ENCODE results near the gene SNX18. TPM values are rescaled to one million over a fixed set of nuclear protein-coding genes. Genes with fewer than 3 reads are reported as not detected.

Gene SNX18
- total and polyA plus RNA-seq, 2 of the 8 experiments (the other 6 are each of a cell fraction or from before 2014, with no cell fraction given) = 5.8 to 17.7 TPM

GRCh38 chr5:54517174-54517511 lies 416 bp upstream of the SNX18 start:
- Histone ChIP-seq H2AK5ac (ENCODE audit: low read depth, low read length) (no peak overlapping the region), H4K20me1 (replicated peaks in 1 of 2; ENCODE audit: control insufficient read depth in 1 of 2, insufficient read depth in 2 of 2, low read length in 2 of 2) (peaks cover 2 to 9% of the 10 kb centered on the region in 2 experiments), H3K18ac (ENCODE audit: extremely low read depth, low read length) (no peak overlapping the region), H2BK12ac (ENCODE audit: low read depth, low read length) (no peak overlapping the region), H4K91ac (replicated peaks; ENCODE audit: insufficient read length, low read length) (no peak overlapping the region), H3K4ac (replicated peaks; ENCODE audit: insufficient read length, low read depth, low read length) (no peak overlapping the region), H3K23me2 (ENCODE audit: low read depth, low read length) (peaks cover 3% of the 10 kb centered on the region), H3K27me3 (replicated peaks in 1 of 4; ENCODE audit: control insufficient read depth in 3 of 4, extremely low read depth in 1 of 4, insufficient read depth in 3 of 4, low read length in 3 of 4) (peaks cover 0 to 16% (median 12%) of the 10 kb centered on the region in 4 experiments; a peak in 5 of 7 replicates), H2BK20ac (ENCODE audit: low read length) (no peak overlapping the region), H2BK15ac (ENCODE audit: low read length) (no peak overlapping the region), H3K4me1 (replicated peaks in 1 of 4; ENCODE audit: control insufficient read depth in 3 of 4, insufficient read depth in 4 of 4, low read length in 3 of 4) (peaks cover 0 to 13% (median 9%) of the 10 kb centered on the region in 4 experiments; a peak in 5 of 7 replicates), H3K9ac (replicated peaks in 1 of 4; ENCODE audit: extremely low read depth in 1 of 4, low read depth in 3 of 4, low read length in 3 of 4) (peak overlapping the region in 1 of 4 experiments; percentile 24; a peak in 1 of 7 replicates), H3K9me3 (ENCODE audit: insufficient read depth in 2 of 2, low read depth in 1 of 2, low read length in 1 of 2) (peaks cover 0 to 7% of the 10 kb centered on the region in 2 experiments; a peak in 1 of 4 replicates), H3K79me1 (ENCODE audit: low read depth, low read length) (no peaks in the 10 kb centered on the region), H3K23ac (ENCODE audit: insufficient read length) (no peak overlapping the region), H3K14ac (ENCODE audit: insufficient read length) (no peak overlapping the region), H2BK120ac (replicated peaks; ENCODE audit: low read depth, low read length) (no peak overlapping the region), H3K27ac (ENCODE audit: low read depth, low read length) (no peak overlapping the region), H4K5ac (ENCODE audit: insufficient read length, low read depth, low read length) (no peak overlapping the region), H3K79me2 (ENCODE audit: control insufficient read depth in 1 of 2, insufficient read depth in 2 of 2, low read length in 2 of 2) (peaks cover 3 to 28% of the 10 kb centered on the region in 2 experiments; a peak in 3 of 4 replicates), H3K56ac (replicated peaks; ENCODE audit: insufficient read length, low read depth, low read length) (no peak overlapping the region), H2AFZ (ENCODE audit: low read length) (peak overlapping the region; percentile 100), H3K4me2 (ENCODE audit: insufficient read depth in 1 of 2, low read depth in 2 of 2, low read length in 2 of 2) (peak overlapping the region; percentile 48 to 81), H3K36me3 (ENCODE audit: control insufficient read depth in 2 of 4, insufficient read depth in 4 of 4, low read length in 3 of 4) (peaks cover 0 to 3% (median 0%) of the 10 kb centered on the region in 4 experiments; a peak in 1 of 8 replicates), H4K8ac (ENCODE audit: extremely low read depth, insufficient read depth, low read length) (no peak overlapping the region), H3K4me3 (ENCODE audit: extremely low read depth in 1 of 4, insufficient read depth in 2 of 4, low read depth in 3 of 4, low read length in 4 of 4) (peak overlapping the region; percentile 37 to 75 (median 48); a peak in 7 of 8 replicates), H2BK5ac (ENCODE audit: low read depth, low read length) (no peak overlapping the region)
- TF ChIP-seq SP4 (IDR thresholded peaks at IDR 0.05; ENCODE audit: low read length) (no peak), HDAC2 (IDR thresholded peaks at IDR 0.05; ENCODE audit: borderline replicate concordance in 1 of 2, low read depth in 2 of 2, low read length in 2 of 2) (no peak), GABPA (IDR thresholded peaks at IDR 0.05; ENCODE audit: borderline replicate concordance, insufficient read depth, low read length) (no peak), RAD21 (IDR thresholded peaks at IDR 0.05 in 1 of 2, conservative IDR thresholded peaks at IDR 0.05 in 1 of 2; ENCODE audit: low read depth in 2 of 2, low read length in 2 of 2) (no peak)
- POLR2A ChIA-PET (ENCODE audit: partially characterized antibody) = interaction anchor here (0.6 to 1.9 kb wide), 5 partner anchors 207 to 643 kb away, joined by 3 to 9 read pairs (median 4); partner anchors contain the start of genes ARL15 and GPX8
- WGBS, 2 experiments (ENCODE audit: extremely low coverage in 1 of 2, insufficient coverage in 1 of 2, insufficient read length in 1 of 2, insufficient replicate concordance in 2 of 2, low coverage in 1 of 2, low lambda C conversion rate in 2 of 2, missing lambda C conversion rate in 1 of 2) = 5% methylated on average over 4 of the region's 4 CpGs; no CpG with 5 or more reads in 1 of the 2 experiments
- CTCF ChIA-PET (ENCODE audit: partially characterized antibody) = interaction anchor here (0.6 to 4.6 kb wide), 63 partner anchors 10 to 642 kb away, joined by 3 to 58 read pairs (median 4); partner anchors contain the start of gene GPX8
- no peak for FAIRE-seq
- DNase-seq (ENCODE audit: low read depth in 1 of 2, low spot score in 2 of 2) = no peak

Data from H1 (cell line).